Hepatic stellate cell (primary cell): Measurements from ENCODE around the gene LRP5.
"Not testable (repeated sequence)": the region's sequence is repeated elsewhere in the genome, so short reads cannot be mapped to it uniquely, and the experiment has no call there.

Experiments used
- DNase-seq: peaks from one replicate; pipeline ENCODE4 v3.0.0; 2011; ENCODE audit warnings: low spot score

The LRP5 gene

GRCh38 chr11:68329536-68329935 lies 17.1 kb downstream of the LRP5 start:
- DNase-seq = no peak

GRCh38 chr11:68329978-68330699 lies 17.7 kb downstream of the LRP5 start:
- no peak for DNase-seq

GRCh38 chr11:68330700-68331337 lies 18.4 kb downstream of the LRP5 start:
- no peak for DNase-seq

- no peak for DNase-seq
Measured at GRCh38 chr11:68331338-68331947, 19.1 kb downstream of the LRP5 start.

GRCh38 chr11:68332186-68332585 lies 19.8 kb downstream of the LRP5 start:
- no peak for DNase-seq

GRCh38 chr11:68333173-68333572 lies 20.8 kb downstream of the LRP5 start:
- no peak for DNase-seq

GRCh38 chr11:68334923-68335322 lies 22.5 kb downstream of the LRP5 start:
- no peak for DNase-seq

- DNase-seq = no peak
Measured at GRCh38 chr11:68335683-68336082, 23.3 kb downstream of the LRP5 start.

GRCh38 chr11:68336716-68337115 lies 24.3 kb downstream of the LRP5 start:
- DNase-seq = no peak

GRCh38 chr11:68337399-68337835 lies 25.0 kb downstream of the LRP5 start:
- DNase-seq = no peak

- DNase-seq = peak; percentile 49
Measured at GRCh38 chr11:68338051-68338780, 25.8 kb downstream of the LRP5 start.

GRCh38 chr11:68340003-68340767 lies 27.8 kb downstream of the LRP5 start:
- DNase-seq = no peak

- no peak for DNase-seq
Measured at GRCh38 chr11:68340784-68341556, 28.6 kb downstream of the LRP5 start.

- no peak for DNase-seq
Measured at GRCh38 chr11:68341557-68342458, 29.4 kb downstream of the LRP5 start.

GRCh38 chr11:68342459-68343158 lies 30.2 kb downstream of the LRP5 start:
- no peak for DNase-seq

- DNase-seq = no peak
Measured at GRCh38 chr11:68343761-68344256, 31.4 kb downstream of the LRP5 start.

GRCh38 chr11:68344821-68345220 lies 32.4 kb downstream of the LRP5 start:
- DNase-seq = not testable (repeated sequence)

GRCh38 chr11:68345776-68346461 lies 33.5 kb downstream of the LRP5 start:
- DNase-seq = no peak

- DNase-seq = no peak
Measured at GRCh38 chr11:68346462-68346790, 34.0 kb downstream of the LRP5 start.
